Astrocyte (in vitro differentiated cells and primary cell): ENCODE results near the gene EMC1.

Source experiments
- CTCF ChIP-seq: IDR thresholded peaks from 2 replicates; pipeline ENCODE4 v1.5.1; 2011; ENCODE audit warnings: low read depth, mild to moderate bottlenecking, inconsistent platforms, low read length, moderate library complexity; ENCODE audit not compliant: insufficient read depth
- EZH2 ChIP-seq: IDR thresholded peaks from 2 replicates; pipeline ENCODE4 v1.6.1; 2012; ENCODE audit warnings: mild to moderate bottlenecking, low read length, inconsistent platforms; ENCODE audit not compliant: insufficient read depth

GRCh38 chr1:19196331-19196730, 55.0 kb downstream of the EMC1 start:
- TF ChIP-seq CTCF (no peak), EZH2 (no peak)
